Muscle of leg (tissue), 11 donors: ENCODE data around the gene CLCN3. TPM values are rescaled to one million over a fixed set of nuclear protein-coding genes. Genes with fewer than 3 reads are reported as not detected.
"Not testable (repeated sequence)": the region's sequence is repeated elsewhere in the genome, so short reads cannot be mapped to it uniquely, and the experiment has no call there.

Experiments used
- DNase-seq: peaks from one replicate; pipeline ENCODE4 v3.0.0; 2013
- H3K27ac ChIP-seq: one replicate; pipeline ENCODE4 v1.5.1; 2013; ENCODE audit warnings: mild to moderate bottlenecking, low read length, control low read depth
- H3K27me3 ChIP-seq: one replicate; pipeline ENCODE4 v1.6.1; 2013; ENCODE audit warnings: low read length; ENCODE audit not compliant: control insufficient read depth, insufficient read depth
- H3K36me3 ChIP-seq: one replicate; pipeline ENCODE4 v1.6.1; 2013; ENCODE audit warnings: low read length; ENCODE audit not compliant: control insufficient read depth, insufficient read depth
- H3K4me1 ChIP-seq: one replicate; pipeline ENCODE4 v1.6.1; 2013; ENCODE audit warnings: low read length; ENCODE audit not compliant: control insufficient read depth, insufficient read depth
- H3K4me3 ChIP-seq: one replicate; pipeline ENCODE4 v1.5.1; 2013; ENCODE audit warnings: low read length, control low read depth
- H3K9me3 ChIP-seq: replicated peaks from 2 replicates; pipeline ENCODE4 v1.6.1; 2013; ENCODE audit warnings: low read depth, low read length; ENCODE audit not compliant: control insufficient read depth
- WGBS: methylation state at CpG from one replicate; pipeline ENCODE4 v1.1.5; 2013; ENCODE audit warnings: missing lambda C conversion rate; ENCODE audit not compliant: insufficient coverage; 5-methylcytosine and 5-hydroxymethylcytosine counted together
- polyA plus RNA-seq, 8 donors: library from polyadenylated mRNA; unstranded; fragments of 120-200 nt; gene quantifications; one replicate each; pipeline versions ENCODE4 v1.2.1 to v1.2.3, GENCODE V29; 2013; ENCODE audit warnings: inconsistent platforms in 1 of 8, low replicate concordance in 1 of 8; ENCODE audit not compliant: insufficient read length in 8 of 8, insufficient read depth in 1 of 8
- total RNA-seq: library from RNA; stranded (reverse); fragments of 120-200 nt; gene quantifications from one replicate; pipeline ENCODE4 v1.2.4, GENCODE V29; 2013

CLCN3 gene
- total and polyA plus RNA-seq, 9 donors = 22.5 to 33.9 (median 26.8) TPM

DNA sequence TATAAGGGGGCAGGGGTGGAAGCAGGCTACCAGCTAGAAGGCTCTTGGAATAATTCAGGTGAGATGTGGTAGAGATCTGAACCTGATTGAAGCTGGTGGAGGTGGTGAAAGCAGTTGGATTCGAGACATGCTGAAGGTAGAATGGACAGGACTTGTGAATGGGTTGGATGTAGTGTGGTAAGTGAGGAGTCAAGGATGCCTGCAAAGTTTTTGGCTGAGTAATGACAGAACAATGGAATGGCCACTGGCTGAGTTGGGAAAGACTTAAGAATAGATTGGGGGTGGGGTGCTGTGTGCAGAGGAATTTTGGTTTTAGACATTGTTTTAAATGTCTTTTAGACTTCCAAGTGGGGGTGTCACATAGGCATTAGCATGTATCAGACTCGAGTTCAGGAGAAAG lies 103.9 kb downstream of the CLCN3 start:
- DNase-seq = no peak
- Histone ChIP-seq H3K27me3 (no peaks in the 10 kb centered on the region), H3K36me3 (peaks cover 7% of the 10 kb centered on the region), H3K9me3 (no peaks in the 10 kb centered on the region), H3K27ac (no peak overlapping the region), H3K4me1 (no peaks in the 10 kb centered on the region), H3K4me3 (no peak overlapping the region)
- 81% methylated on average over 2 of the region's 2 CpGs for WGBS

DNA sequence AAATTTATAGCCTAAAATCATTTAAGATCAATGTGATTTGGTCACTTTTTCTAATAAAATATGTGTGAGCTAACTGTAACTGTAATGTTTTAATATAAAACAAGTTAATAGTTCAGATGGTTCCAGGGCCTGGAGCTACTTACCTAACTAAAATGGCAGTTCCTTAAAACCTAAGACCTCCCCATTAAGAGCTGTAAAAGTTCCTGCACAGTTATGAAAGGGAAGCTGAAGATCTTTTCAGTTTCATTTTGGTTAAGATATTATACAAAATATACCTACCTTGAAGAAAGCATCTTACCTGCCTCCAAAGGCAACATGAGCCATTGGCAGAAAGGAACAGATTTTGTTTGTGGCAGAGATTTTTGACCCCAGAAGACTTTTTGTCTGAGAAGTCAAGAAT lies 107.2 kb downstream of the CLCN3 start:
- no peaks in the 10 kb centered on the region for H3K4me1 ChIP-seq
- H3K4me3 ChIP-seq = no peak overlapping the region
- DNase-seq = no peak
- H3K9me3 ChIP-seq = no peaks in the 10 kb centered on the region
- H3K36me3 ChIP-seq = peaks cover 12% of the 10 kb centered on the region
- H3K27ac ChIP-seq = no peak overlapping the region
- H3K27me3 ChIP-seq = no peaks in the 10 kb centered on the region

DNA sequence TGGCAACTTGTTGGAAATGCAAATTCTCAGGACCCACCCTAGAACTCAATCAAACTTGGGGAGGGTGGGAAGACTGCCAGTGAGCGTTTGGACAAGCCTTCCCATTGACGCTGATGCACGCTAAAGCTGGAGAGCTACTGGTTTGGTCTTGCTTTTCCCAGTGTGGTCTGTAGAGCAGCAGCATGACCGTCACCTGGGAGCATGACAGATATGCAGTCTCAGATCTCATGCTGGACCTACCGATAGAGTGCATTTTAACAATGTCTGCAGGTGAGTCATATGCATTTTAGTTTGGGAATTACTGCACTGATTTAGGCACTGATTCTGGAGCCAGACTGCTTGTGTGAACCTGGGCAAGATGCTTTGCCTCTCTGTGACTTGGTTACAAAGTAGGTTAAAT lies 110.2 kb downstream of the CLCN3 start:
- peaks cover 12% of the 10 kb centered on the region for H3K36me3 ChIP-seq
- no peaks in the 10 kb centered on the region for H3K4me1 ChIP-seq
- H3K27ac ChIP-seq = no peak overlapping the region
- no peak for DNase-seq
- H3K27me3 ChIP-seq = no peaks in the 10 kb centered on the region
- 89% methylated on average over 4 of the region's 5 CpGs for WGBS
- H3K9me3 ChIP-seq = no peaks in the 10 kb centered on the region
- no peak overlapping the region for H3K4me3 ChIP-seq

DNA sequence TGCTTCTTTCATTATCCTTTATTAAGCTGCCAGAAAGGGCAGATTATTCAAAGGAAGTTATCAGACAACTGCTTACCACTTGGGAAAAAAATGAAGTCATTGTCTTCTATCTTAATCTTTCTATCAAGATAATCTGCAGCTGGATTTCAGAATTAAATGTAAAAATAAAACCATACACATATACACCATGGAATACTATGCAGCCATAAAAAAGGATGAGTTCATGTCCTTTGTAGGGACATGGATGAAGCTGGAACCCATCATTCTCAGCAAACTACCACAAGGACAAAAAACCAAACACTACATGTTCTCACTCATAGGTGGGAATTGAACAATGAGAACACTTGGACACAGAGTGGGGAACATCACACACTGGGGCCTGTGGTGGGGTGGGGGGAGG lies 118.2 kb downstream of the CLCN3 start:
- H3K36me3 ChIP-seq = peaks cover 11% of the 10 kb centered on the region
- H3K27ac ChIP-seq, DNase-seq, H3K4me3 ChIP-seq, H3K4me1 ChIP-seq, H3K9me3 ChIP-seq, H3K27me3 ChIP-seq: not testable (repeated sequence)

DNA sequence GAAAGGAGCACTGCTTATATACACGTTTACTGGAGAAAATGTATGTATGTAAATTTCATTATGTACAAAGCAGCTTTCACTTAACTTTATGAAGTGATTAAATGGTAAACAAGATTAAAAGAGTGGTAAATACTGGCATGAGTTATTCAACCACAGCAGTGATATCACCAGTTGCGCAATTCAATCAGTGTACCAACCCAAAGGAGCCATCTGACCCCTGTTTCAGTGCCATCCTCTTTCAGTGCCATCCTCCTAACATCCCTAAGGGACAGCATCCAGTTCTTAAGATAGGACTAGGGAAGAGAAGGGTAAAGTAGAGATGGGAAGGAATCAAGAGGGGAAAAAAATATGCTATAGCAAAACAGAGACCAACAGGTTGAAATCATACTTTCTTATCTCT lies 121.2 kb downstream of the CLCN3 start:
- Histone ChIP-seq H3K36me3 (peaks cover 7% of the 10 kb centered on the region), H3K4me1 (no peaks in the 10 kb centered on the region), H3K27ac (no peak overlapping the region), H3K9me3 (no peaks in the 10 kb centered on the region), H3K4me3 (no peak overlapping the region), H3K27me3 (no peaks in the 10 kb centered on the region)
- WGBS = no CpG with 5 or more reads among the region's 2 CpGs
- DNase-seq = no peak

DNA sequence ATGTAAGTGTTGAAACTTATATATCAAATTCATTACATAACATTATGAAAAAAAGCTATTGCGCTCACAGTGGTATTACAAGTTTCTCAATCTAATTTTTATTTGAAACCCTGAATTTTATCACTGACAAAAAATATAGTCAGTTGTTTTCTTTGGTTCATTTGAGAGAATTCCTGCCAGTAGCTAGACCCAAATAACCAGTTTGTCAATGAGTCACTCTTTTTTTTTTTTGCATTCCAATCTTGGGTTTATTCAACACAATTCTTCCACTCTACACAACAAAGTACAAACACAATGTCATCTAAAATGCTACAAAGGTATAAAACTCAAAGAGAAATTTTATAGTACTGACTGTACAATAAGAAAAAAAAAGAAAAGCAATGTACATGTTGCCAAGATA lies 124.2 kb downstream of the CLCN3 start:
- Histone ChIP-seq H3K9me3 (no peaks in the 10 kb centered on the region), H3K4me3 (no peak overlapping the region), H3K4me1 (no peaks in the 10 kb centered on the region), H3K27me3 (no peaks in the 10 kb centered on the region), H3K27ac (no peak overlapping the region), H3K36me3 (peaks cover 11% of the 10 kb centered on the region)
- WGBS = no CpG with 5 or more reads among the region's 1 CpG
- DNase-seq = no peak

DNA sequence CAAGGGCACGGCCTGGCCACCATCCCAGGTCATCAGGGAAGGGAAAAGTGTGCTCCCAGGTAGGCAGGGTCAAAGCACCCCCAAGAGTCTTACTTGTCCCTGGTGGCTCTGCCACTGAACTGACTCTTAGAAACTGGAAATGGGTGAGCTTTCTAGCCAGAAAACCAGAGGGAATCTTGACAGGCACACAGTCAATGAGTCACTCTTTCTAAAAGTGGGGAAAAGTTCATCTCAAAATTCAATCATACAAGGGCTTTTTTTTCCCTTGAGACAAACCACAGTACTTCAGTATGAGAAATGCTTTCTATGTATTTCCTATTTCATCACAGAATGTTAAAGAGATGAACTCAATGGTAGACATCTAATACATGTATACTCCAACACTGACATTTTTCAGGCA lies 124.9 kb downstream of the CLCN3 start:
- Histone ChIP-seq H3K27me3 (no peaks in the 10 kb centered on the region), H3K9me3 (no peaks in the 10 kb centered on the region), H3K27ac (no peak overlapping the region), H3K36me3 (peaks cover 12% of the 10 kb centered on the region), H3K4me3 (no peak overlapping the region), H3K4me1 (no peaks in the 10 kb centered on the region)
- no CpG with 5 or more reads among the region's 1 CpG for WGBS
- DNase-seq = no peak

DNA sequence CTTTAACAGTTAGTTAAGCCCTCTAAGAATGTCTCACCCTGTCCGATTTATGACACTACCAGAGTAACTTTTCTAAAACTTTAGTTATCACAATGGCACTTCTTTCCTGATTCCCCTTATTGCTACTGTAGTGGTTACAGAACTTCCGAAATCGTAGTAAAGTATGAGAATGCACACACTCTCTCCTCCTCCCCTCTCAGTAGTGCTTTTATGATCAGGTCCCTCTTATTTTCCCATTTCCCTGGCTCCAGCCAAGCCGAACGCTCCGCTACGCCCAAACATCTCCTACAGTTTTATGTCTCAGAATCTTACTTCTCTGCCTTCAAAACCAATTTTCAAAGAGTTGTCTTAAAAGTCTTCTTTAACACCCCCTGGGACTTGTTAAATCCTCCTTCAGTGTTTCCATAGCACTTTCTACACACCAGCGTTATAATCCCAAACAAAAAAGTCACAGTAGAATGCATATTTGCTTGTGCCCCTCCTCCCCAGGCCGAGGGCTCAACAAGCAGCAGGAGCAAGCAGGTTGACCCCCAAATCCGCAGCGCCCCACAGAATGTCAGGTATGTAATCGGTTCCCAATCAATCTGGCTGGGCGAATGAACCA lies 136.7 kb downstream of the CLCN3 start:
- WGBS = 0% methylated on average over 9 of the region's 13 CpGs
- H3K27ac ChIP-seq = peak overlapping the region; percentile 87

DNA sequence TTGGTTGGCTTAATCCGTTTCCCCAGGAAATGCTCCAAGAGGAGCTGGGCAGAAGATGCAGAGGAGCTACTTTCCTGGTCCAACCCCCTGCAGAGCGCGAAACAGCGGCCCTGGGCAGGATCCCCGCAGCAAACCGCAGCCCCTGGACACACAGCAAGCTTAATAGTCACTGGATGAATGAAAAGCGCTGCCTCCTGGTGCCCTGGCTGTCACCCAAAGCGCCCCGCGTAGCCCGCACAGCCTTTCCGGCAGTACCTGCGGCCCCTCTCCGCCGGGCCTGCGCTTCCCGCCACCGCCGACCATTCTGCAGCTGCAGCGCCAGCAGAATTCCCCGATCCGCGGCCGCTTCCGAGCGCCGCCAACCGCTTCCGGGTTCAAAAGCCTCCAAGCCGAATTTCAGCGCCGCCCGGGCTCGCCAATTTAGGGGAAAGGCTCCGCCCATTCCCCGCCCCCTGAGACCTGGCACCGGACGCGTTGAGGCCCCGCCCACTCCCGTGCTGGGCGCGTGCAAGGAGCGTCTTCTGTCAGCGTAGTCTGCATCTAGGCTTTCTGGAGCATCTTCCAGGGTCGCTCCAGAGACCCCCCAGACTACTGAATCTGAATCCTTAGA lies 137.3 kb downstream of the CLCN3 start, which contains the start of gene HPF1:
Gene HPF1, minus strand, starts transcription at position 370 of the 610 bp plus-strand sequence. Its CDS starts 67 bp downstream, at position 303.
- WGBS = under 1% methylated on average over 43 of the region's 46 CpGs
- Histone ChIP-seq H3K4me3 (peak within 1 kb of the TSS; percentile 75), H3K27ac (peak within 1 kb of the TSS; percentile 87), H3K36me3 (peaks cover 4% of the 10 kb centered on the region), H3K4me1 (peaks cover 4% of the 10 kb centered on the region), H3K9me3 (no peaks in the 10 kb centered on the region), H3K27me3 (no peaks in the 10 kb centered on the region)
- DNase-seq = peak; percentile 95

More for the DNA sequence above, 136.7 kb downstream of the CLCN3 start:
- peak; percentile 15 for DNase-seq
- H3K36me3 ChIP-seq = peaks cover 4% of the 10 kb centered on the region
- no peaks in the 10 kb centered on the region for H3K27me3 ChIP-seq
- H3K4me1 ChIP-seq = peaks cover 4% of the 10 kb centered on the region
- H3K4me3 ChIP-seq = peak overlapping the region; percentile 75
- H3K9me3 ChIP-seq = no peaks in the 10 kb centered on the region

DNA sequence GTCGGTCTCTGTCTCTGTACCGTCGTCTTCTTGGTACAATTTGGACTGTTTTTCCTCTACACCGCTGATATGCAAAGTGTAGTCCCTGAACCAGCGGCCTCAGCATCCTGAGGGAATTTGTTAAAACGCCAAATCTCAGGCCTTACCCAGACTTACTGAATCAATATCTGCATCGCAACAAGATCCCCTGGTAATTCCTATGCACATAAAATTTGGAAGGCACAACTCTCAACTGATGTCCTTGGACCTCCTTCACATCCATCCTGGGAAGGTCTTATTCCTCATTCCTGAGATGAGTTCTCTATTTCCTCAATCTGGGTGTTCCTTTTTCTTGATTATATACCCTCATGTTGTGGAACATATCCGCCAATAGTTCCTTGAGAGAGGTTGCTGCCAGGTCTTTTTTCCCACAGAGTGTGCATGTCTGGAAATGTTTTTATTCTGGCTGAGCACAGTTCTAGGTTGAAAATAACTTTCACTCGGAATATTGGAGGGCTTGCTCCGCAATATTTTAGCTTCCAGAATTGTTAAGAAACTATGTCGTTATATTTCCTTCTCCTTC lies 138.1 kb downstream of the CLCN3 start:
- H3K27me3 ChIP-seq = no peaks in the 10 kb centered on the region
- H3K9me3 ChIP-seq = no peaks in the 10 kb centered on the region
- no peak overlapping the region for H3K4me3 ChIP-seq
- H3K27ac ChIP-seq = peak overlapping the region; percentile 87
- WGBS = 28% methylated on average over 7 of the region's 11 CpGs
- H3K4me1 ChIP-seq = peaks cover 4% of the 10 kb centered on the region
- H3K36me3 ChIP-seq = peaks cover under 1% of the 10 kb centered on the region
- DNase-seq = peak; percentile 83
